ENCODE data around the gene CADPS2. TPM values are rescaled to one million over a fixed set of nuclear protein-coding genes. Genes with fewer than 3 reads are reported as not detected.

Gene CADPS2
- total RNA-seq, 1 experiment from 2014 or later = 12.2 TPM

DNA sequence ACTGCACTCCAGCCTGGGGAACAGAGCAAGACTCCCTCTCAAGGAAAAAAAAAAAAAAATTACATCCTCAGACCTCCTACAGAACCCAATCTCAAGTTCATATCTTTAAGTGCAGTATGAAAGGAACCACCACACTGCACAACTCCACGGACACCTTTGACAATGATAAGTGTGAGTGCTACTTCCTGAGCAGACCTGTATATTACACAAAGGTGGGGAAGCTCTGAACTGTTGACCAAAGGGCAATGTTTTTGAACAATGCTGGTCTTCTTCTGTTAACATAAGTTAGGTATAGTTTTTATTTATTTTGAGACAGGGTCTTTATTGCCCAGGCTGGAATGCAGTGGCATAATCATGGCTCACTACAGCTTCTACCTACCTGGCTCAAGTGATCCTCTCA lies 129.4 kb downstream of the CADPS2 start:
- ChIA-PET CTCF (interaction anchor here (1.3 kb wide), 1 partner anchor 46 kb away, joined by 3 read pairs; no protein-coding TSS in a partner anchor), POLR2A (no interaction called here)
- peaks cover 35% of the 10 kb centered on the region for H3K4me1 Mint-ChIP-seq
- H3K4me3 Mint-ChIP-seq = no peak overlapping the region
- no peak for TF ChIP-seq CBFB (CRISPR knock-in tag; IDR thresholded peaks at IDR 0.05; ENCODE audit: low read depth)
- no peak for TF ChIP-seq RELA (CRISPR knock-in tag; IDR thresholded peaks at IDR 0.05; ENCODE audit: borderline replicate concordance)
- no peak for TF ChIP-seq SOX15 (CRISPR knock-in tag; IDR thresholded peaks at IDR 0.05)
- TF ChIP-seq, protein P1, sequence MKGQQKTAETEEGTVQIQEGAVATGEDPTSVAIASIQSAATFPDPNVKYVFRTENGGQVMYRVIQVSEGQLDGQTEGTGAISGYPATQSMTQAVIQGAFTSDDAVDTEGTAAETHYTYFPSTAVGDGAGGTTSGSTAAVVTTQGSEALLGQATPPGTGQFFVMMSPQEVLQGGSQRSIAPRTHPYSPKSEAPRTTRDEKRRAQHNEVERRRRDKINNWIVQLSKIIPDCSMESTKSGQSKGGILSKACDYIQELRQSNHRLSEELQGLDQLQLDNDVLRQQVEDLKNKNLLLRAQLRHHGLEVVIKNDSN (CRISPR knock-in tag; IDR thresholded peaks at IDR 0.05) = no peak
- TF ChIP-seq EMX1 (CRISPR knock-in tag; IDR thresholded peaks at IDR 0.05) = no peak
- TF ChIP-seq NR3C1 (CRISPR knock-in tag; conservative IDR thresholded peaks at IDR 0.05; ENCODE audit: low read depth) = no peak
- no peaks in the 10 kb centered on the region for H3K9me3 Mint-ChIP-seq
- DNase-seq (ENCODE audit: low spot score) = no peak
- no peak for ATAC-seq
- no peak overlapping the region for H3K27ac Mint-ChIP-seq
- no peaks in the 10 kb centered on the region for H3K27me3 Mint-ChIP-seq (ENCODE audit: low read depth)
- H3K36me3 Mint-ChIP-seq = no peaks in the 10 kb centered on the region

DNA sequence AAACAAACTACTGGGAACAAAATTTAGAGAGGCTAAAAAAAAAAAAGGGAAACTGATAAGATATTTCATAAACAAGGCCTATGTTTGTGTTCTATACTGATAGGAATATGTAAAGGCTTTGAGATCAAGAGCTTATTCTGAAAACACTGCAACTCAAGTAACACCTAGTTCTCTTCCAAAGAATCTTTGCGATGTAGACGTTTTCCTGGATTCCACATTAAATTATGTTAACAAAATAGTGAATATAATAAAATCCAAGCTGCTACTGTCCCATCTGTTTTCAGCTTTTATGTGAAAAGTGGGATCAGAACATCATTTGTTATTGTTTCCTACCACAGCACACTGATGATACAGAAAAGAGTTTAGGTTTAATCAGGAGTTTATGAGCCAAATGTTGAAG lies 130.6 kb downstream of the CADPS2 start:
- CTCF ChIA-PET = interaction anchor here (1.1 kb wide), 1 partner anchor 48 kb away, joined by 3 read pairs; no protein-coding TSS in a partner anchor
- H3K4me1 Mint-ChIP-seq = peaks cover 42% of the 10 kb centered on the region
- POLR2A ChIA-PET = no interaction called here
- no peak for TF ChIP-seq FOXJ3 (CRISPR knock-in tag; IDR thresholded peaks at IDR 0.05; ENCODE audit: borderline replicate concordance)
- TF ChIP-seq GABPB1 (CRISPR knock-in tag; IDR thresholded peaks at IDR 0.05) = no peak
- TF ChIP-seq, protein P2, sequence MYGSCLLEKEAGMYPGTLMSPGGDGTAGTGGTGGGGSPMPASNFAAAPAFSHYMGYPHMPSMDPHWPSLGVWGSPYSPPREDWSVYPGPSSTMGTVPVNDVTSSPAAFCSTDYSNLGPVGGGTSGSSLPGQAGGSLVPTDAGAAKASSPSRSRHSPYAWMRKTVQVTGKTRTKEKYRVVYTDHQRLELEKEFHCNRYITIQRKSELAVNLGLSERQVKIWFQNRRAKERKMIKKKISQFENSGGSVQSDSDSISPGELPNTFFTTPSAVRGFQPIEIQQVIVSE (CRISPR knock-in tag; IDR thresholded peaks at IDR 0.05; ENCODE audit: borderline replicate concordance) = no peak
- no peak for TF ChIP-seq SMAD4 (CRISPR knock-in tag; IDR thresholded peaks at IDR 0.05)
- TF ChIP-seq JUN (CRISPR knock-in tag; IDR thresholded peaks at IDR 0.05) = no peak
- TF ChIP-seq, protein P3, sequence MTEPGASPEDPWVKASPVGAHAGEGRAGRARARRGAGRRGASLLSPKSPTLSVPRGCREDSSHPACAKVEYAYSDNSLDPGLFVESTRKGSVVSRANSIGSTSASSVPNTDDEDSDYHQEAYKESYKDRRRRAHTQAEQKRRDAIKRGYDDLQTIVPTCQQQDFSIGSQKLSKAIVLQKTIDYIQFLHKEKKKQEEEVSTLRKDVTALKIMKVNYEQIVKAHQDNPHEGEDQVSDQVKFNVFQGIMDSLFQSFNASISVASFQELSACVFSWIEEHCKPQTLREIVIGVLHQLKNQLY (CRISPR knock-in tag; IDR thresholded peaks at IDR 0.05) = no peak
- no peak for TF ChIP-seq ELF4 (CRISPR knock-in tag; IDR thresholded peaks at IDR 0.05; ENCODE audit: low read depth)
- TF ChIP-seq, protein P4, sequence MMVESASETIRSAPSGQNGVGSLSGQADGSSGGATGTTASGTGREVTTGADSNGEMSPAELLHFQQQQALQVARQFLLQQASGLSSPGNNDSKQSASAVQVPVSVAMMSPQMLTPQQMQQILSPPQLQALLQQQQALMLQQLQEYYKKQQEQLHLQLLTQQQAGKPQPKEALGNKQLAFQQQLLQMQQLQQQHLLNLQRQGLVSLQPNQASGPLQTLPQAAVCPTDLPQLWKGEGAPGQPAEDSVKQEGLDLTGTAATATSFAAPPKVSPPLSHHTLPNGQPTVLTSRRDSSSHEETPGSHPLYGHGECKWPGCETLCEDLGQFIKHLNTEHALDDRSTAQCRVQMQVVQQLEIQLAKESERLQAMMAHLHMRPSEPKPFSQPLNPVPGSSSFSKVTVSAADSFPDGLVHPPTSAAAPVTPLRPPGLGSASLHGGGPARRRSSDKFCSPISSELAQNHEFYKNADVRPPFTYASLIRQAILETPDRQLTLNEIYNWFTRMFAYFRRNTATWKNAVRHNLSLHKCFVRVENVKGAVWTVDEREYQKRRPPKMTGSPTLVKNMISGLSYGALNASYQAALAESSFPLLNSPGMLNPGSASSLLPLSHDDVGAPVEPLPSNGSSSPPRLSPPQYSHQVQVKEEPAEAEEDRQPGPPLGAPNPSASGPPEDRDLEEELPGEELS (CRISPR knock-in tag; IDR thresholded peaks at IDR 0.05) = no peak
- no peak for TF ChIP-seq GTF2I (CRISPR knock-in tag; conservative IDR thresholded peaks at IDR 0.05)
- no peak for TF ChIP-seq NFYB (CRISPR knock-in tag; conservative IDR thresholded peaks at IDR 0.05; ENCODE audit: low read depth)
- TF ChIP-seq, protein P5, sequence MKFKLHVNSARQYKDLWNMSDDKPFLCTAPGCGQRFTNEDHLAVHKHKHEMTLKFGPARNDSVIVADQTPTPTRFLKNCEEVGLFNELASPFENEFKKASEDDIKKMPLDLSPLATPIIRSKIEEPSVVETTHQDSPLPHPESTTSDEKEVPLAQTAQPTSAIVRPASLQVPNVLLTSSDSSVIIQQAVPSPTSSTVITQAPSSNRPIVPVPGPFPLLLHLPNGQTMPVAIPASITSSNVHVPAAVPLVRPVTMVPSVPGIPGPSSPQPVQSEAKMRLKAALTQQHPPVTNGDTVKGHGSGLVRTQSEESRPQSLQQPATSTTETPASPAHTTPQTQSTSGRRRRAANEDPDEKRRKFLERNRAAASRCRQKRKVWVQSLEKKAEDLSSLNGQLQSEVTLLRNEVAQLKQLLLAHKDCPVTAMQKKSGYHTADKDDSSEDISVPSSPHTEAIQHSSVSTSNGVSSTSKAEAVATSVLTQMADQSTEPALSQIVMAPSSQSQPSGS (CRISPR knock-in tag; IDR thresholded peaks at IDR 0.05; ENCODE audit: borderline replicate concordance, low read depth) = no peak
- no peak overlapping the region for H3K4me3 Mint-ChIP-seq
- H3K27me3 Mint-ChIP-seq (ENCODE audit: low read depth) = no peaks in the 10 kb centered on the region
- no peaks in the 10 kb centered on the region for H3K36me3 Mint-ChIP-seq
- ATAC-seq (no peak), DNase-seq (ENCODE audit: low spot score) (no peak)
- H3K9me3 Mint-ChIP-seq = no peaks in the 10 kb centered on the region
- H3K27ac Mint-ChIP-seq = peak overlapping the region; percentile 71

DNA sequence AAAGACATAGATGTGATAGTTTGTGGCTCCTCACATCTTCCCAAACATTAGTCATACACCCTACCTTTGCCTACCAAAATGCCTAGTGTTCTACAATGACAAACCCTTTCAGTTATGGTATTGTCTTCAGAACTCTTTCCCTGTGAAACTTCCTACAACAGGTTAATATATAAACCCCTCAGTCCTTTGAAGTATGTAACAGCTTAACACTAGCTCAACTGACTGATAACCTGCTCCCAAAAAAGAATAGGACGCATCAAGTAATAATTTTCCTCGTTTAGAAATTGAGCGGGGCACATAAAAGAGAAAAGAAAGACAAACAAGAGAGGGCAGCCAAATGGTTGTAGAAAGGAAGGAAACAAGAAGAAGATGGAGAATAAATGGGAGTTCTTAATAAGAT lies 133.7 kb downstream of the CADPS2 start:
- H3K4me3 Mint-ChIP-seq = no peak overlapping the region
- no peaks in the 10 kb centered on the region for H3K9me3 Mint-ChIP-seq
- DNase-seq (ENCODE audit: low spot score) = no peak
- no peak for ATAC-seq
- CTCF ChIA-PET = no interaction called here
- H3K27me3 Mint-ChIP-seq (ENCODE audit: low read depth) = no peaks in the 10 kb centered on the region
- H3K27ac Mint-ChIP-seq = no peak overlapping the region
- H3K36me3 Mint-ChIP-seq = no peaks in the 10 kb centered on the region
- H3K4me1 Mint-ChIP-seq = peaks cover 41% of the 10 kb centered on the region
- POLR2A ChIA-PET = no interaction called here
- TF ChIP-seq CREB1 (CRISPR knock-in tag; IDR thresholded peaks at IDR 0.05) = no peak
- TF ChIP-seq, protein P6, sequence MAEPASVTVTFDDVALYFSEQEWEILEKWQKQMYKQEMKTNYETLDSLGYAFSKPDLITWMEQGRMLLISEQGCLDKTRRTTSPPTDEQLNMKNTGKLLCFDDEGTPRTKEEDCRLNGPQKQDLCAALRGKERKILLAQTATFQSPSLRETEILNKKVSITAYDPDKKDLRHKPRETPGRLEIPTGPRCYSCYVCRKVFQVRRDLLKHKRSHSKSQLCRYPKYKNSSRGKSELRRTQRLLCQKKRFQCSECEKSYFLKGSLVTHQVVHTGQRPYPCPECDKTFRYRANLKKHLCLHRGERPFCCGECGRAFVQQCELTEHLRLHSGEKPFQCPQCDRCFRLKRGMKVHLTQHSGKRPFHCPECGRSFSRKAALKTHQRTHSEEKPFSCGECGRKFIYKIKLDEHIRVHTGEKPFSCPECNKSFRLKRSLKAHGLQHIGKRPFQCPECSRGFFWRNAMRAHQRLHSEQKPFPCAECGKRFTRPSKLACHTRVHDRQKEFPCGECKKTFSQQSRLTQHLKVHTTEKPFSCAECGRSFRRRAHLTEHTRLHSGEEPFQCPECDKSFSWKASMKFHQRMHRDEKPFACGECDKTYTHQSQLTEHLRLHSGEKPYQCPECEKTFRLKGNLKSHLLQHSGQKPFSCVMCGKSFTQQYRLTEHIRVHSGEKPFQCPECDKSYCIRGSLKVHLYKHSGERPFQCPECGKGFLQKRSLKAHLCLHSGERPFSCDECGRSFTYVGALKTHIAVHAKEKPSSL (CRISPR knock-in tag; conservative IDR thresholded peaks at IDR 0.05) = no peak
- TF ChIP-seq ZNF396 (CRISPR knock-in tag; IDR thresholded peaks at IDR 0.05; ENCODE audit: borderline replicate concordance) = no peak

Measured in WTC11 (cell line).